A375 (cell line): Measurements from ENCODE around the gene ZNF575. TPM values are rescaled to one million over a fixed set of nuclear protein-coding genes. Genes with fewer than 3 reads are reported as not detected.

Source experiments
- total RNA-seq: library from RNA; depleted of rRNA; stranded (reverse); fragments of >200 nt; shearing (Covaris generic); gene quantifications from 2 replicates; pipeline ENCODE4 v1.2.3, GENCODE V29; 2014; rRNA removed

ZNF575 gene
- total RNA-seq: 0.11 TPM in 1 of 2 replicates, not detected in the other

GRCh38 chr19:43532962-43533545 is at the start of gene ZNF575:
Gene ZNF575, plus strand, starts transcription at chr19:43533188. Its CDS starts 1,235 bp downstream, at chr19:43534423.

GRCh38 chr19:43504426-43505185 is 28.4 kb upstream of the ZNF575 start, which contains the start of gene PHLDB3:
Gene PHLDB3, minus strand, starts transcription at chr19:43504746. Its CDS starts 628 bp downstream, at chr19:43504118.

DNA sequence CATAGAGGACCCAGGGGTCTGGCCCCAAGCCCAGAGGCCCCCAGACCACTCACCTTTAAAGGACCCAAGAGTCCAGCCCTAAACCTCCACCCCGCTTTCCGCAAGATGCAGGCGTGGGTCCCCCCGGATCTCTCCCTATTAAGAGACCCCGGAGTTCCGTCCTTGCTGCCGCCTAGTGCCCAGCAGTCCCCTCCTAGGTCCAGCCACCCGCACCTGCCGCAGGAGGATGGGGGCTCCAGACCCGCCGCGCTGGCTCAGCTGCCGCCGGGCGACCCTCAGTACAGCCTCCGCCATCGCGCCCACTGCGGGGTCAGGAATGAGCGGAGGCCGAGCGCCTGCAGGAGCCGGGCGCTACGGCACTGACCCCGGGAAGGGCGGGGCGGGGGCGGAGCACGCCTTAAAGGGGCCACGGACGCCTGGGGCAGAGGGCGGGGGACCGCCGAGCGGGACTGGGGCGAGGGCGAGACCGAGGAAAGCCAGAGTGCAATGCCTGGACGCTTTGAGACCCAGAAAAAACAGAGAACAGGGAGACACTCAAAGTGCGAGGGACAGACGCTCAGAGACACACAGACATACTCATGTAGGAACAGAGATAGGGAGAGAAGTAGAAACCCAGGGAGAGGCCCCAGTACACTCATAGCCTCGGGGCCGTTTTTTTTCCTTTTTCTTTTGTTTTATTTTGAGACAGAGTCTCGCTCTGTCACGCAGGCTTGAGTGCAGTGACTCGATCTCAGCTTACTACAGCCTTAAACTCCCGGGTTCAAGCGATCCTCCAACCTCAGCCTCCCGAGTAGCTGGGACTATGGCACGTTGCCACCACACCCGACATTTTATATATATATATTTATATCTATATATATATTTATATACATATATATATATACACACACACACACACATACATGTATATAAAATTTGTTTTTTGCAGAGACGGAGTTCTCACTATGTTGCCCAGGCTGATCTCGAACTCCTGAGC is 5.8 kb upstream of the ZNF575 start, which contains the start of gene ETHE1:
Gene ETHE1, minus strand, starts transcription at position 318 of the 976 bp plus-strand sequence. Its CDS starts 24 bp downstream, at position 294.

GRCh38 chr19:43575156-43575950 is 42.4 kb downstream of the ZNF575 start, which contains the start of the genes PINLYP and XRCC1:
Gene PINLYP, plus strand, starts transcription at chr19:43575801. Its CDS starts 1,391 bp downstream, at chr19:43577192.
Gene XRCC1, minus strand, starts transcription at chr19:43575527. Its CDS starts 69 bp downstream, at chr19:43575458.

Other genes starting within 250 kb of the ZNF575 start
- gene CD177, start 179.5 kb upstream of the ZNF575 start, total RNA-seq: 0.13 TPM in 1 of 2 replicates, not detected in the other
- not detected in 2 replicates for gene TEX101, start 118.3 kb upstream of the ZNF575 start, total RNA-seq
- gene LYPD3, start 67.6 kb upstream of the ZNF575 start, total RNA-seq: 0.85 and 0.94 TPM in 2 replicates
- 29.5 and 31.4 TPM in 2 replicates for gene PHLDB3, start 28.4 kb upstream of the ZNF575 start, total RNA-seq
- 99.7 and 124 TPM in 2 replicates for gene ETHE1, start 6.0 kb upstream of the ZNF575 start, total RNA-seq
- gene XRCC1, start 42.3 kb downstream of the ZNF575 start, total RNA-seq: 47.6 and 63.8 TPM in 2 replicates
- 0.61 TPM in 1 of 2 replicates, not detected in the other for gene PINLYP, start 42.6 kb downstream of the ZNF575 start, total RNA-seq
- gene IRGQ, start 62.9 kb downstream of the ZNF575 start, total RNA-seq: 9.4 and 10.5 TPM in 2 replicates
- 10.3 and 12.9 TPM in 2 replicates for gene ZNF576, start 63.4 kb downstream of the ZNF575 start, total RNA-seq
- 0.29 and 0.30 TPM in 2 replicates for gene SRRM5, start 78.9 kb downstream of the ZNF575 start, total RNA-seq
- gene ZNF428, start 86.4 kb downstream of the ZNF575 start, total RNA-seq: 57.5 and 59.0 TPM in 2 replicates
- gene CADM4, start 106.7 kb downstream of the ZNF575 start, total RNA-seq: 99.5 and 105 TPM in 2 replicates
- gene PLAUR, start 137.0 kb downstream of the ZNF575 start, total RNA-seq: 139 and 147 TPM in 2 replicates
- gene IRGC, start 182.9 kb downstream of the ZNF575 start, total RNA-seq: not detected in 2 replicates
- gene SMG9, start 221.8 kb downstream of the ZNF575 start, total RNA-seq: 38.7 and 44.1 TPM in 2 replicates
- 150 and 157 TPM in 2 replicates for gene KCNN4, start 247.8 kb downstream of the ZNF575 start, total RNA-seq